ENCODE results near the gene UNG. TPM values are rescaled to one million over a fixed set of nuclear protein-coding genes. Genes with fewer than 3 reads are reported as not detected.
A peak's percentile ranks its signal among the peaks of the same experiment; 100 is the strongest.

Gene UNG
- total RNA-seq, 1 donor from 2014 or later: 22.0 TPM

DNA sequence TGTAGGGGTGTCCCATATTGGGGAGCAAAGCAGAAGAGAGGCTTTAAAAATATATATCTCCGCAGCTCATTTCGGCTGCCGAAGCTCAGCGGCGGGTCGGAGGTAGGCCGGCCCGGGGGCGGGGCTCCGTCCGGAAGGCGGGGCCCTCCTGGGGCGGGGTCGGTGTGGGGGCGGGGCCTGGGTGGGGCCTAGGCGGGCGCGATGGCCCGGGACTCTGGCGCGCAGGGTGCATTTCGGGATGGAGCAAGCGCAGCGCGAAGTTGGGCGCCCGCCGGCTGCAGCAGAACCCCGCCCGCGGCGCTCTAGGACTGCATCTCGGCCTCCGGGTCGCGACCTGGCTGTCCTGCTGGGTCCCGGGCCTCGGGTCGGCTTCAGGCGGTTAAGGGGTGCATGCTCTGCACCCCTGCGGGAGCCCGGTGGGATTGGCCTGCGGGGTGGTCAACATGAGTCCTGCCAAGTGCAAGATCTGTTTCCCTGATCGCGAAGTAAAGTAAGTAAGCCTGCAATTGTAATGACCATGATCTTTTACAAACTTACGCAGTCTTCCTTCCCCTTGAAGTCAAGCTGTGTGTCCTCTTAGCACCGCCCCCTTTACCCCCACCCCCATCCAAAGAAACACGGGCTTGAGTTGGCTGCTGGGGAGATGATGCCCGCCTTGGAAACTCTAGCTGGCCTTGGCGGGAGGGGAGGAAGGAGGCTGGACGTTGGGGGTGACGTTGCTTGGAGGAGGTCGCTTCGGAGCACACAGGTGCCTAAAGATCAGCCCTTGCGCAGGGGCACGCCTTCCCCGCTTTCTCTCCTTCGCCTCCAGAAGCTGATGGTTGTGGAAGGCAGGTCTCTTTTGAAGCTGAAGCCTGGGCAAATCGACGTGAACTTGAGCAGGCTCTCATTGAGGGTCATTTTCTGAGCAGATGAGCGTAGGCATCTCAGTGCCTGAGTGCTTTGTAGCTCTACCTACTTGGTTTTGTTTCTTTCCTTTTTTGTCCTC, 57.3 kb downstream of the UNG start:
- DNase-seq (ENCODE audit: low read depth in 2 of 2): peak; percentile 55 to 62

DNA sequence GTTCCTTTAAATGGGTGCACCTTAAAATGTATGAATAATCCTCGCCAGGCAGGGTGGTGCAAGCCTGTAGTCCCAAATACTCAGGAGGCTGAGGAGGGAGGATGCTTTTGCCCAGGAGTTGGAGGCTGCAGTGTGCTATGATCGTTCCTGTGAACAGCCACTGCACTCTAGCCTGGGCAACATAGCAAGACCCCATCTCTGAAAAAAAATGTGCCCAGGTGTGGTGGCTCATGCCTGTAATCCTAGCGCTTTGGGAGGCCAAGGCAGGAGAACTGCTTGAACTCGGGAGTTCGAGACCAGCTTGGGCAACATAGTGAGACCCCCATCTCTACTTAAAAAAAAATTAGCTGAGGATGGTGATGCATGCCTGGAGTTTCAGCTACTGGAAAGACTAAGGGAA, 58.6 kb downstream of the UNG start:
- no peak for DNase-seq (ENCODE audit: low read depth in 2 of 2)

GRCh38 chr12:109156586-109156985, 59.2 kb downstream of the UNG start:
- no peak for DNase-seq (ENCODE audit: low read depth in 2 of 2)

GRCh38 chr12:109157986-109158385, 60.6 kb downstream of the UNG start:
- DNase-seq (ENCODE audit: low read depth in 2 of 2): peak in 1 of 2 donors; percentile 60

DNA sequence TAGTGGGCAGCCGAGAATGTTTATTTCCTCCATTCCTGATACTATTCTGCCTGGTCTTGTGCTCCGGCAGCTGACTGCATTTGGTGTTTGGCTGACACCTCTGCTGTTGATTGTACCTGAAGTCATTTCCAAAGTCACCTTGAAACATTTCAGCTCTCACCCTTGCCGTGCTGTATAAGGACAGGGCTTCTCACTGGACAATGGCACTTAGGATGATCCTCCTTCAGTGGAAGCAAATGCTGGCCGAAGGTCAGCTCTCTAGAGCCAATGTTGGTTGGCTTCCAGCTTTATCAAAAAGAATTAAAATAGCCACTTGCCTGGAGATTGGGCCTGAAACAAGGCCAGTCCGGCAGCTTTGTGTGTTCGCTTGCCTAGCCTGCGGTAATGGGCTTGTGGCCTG, 63.0 kb downstream of the UNG start:
- no peak for DNase-seq (ENCODE audit: low read depth in 2 of 2)

Other genes with a start within 250 kb of the UNG start
- 13.1 and 23.2 TPM in 2 replicates for gene SSH1, start 240.0 kb upstream of the UNG start, total RNA-seq
- not detected in 2 replicates for gene DAO, start 217.5 kb upstream of the UNG start, total RNA-seq
- gene SVOP, start 76.5 kb upstream of the UNG start, total RNA-seq: not detected in 2 replicates
- gene USP30, start 45.0 kb upstream of the UNG start, total RNA-seq: 4.8 and 5.7 TPM in 2 replicates
- gene ALKBH2, start 4.1 kb upstream of the UNG start, total RNA-seq: 5.4 and 5.9 TPM in 2 replicates
- 1.7 and 3.4 TPM in 2 replicates for gene ACACB, start 19.0 kb downstream of the UNG start, total RNA-seq
- not detected in 2 replicates for gene FOXN4, start 211.7 kb downstream of the UNG start, total RNA-seq